HCT116 (cell line): ENCODE results near the gene QPCT. TPM values are rescaled to one million over a fixed set of nuclear protein-coding genes. Genes with fewer than 3 reads are reported as not detected.

Experiments used
- ATAC-seq: fragments of 200-7000 bp; cut with Tn5 transposase; 2 replicates; pipeline ENCODE4 v1.9.1; 2020; ENCODE audit warnings: mild to moderate bottlenecking, moderate library complexity
- BruUV-seq: library from RNA; stranded (reverse); fragments of 400-500 nt; replicated peaks from 2 replicates; lab custom pipeline; 2021; lab: Mats Ljungman, UMichigan
- CTCF ChIA-PET: fragments of 300-600 bp; sonication (Branson Sonifier 250); formaldehyde crosslinking; loops from one replicate; lab custom pipeline; 2021; ENCODE audit warnings: antibody characterized with exemption; lab: Charles Lee
- POLR2A ChIA-PET: fragments of 300-600, 350-600 bp; sonication (Branson Sonifier 250); formaldehyde crosslinking; loops from one replicate; lab custom pipeline; 2021; ENCODE audit warnings: antibody characterized with exemption; lab: Charles Lee
- RAD21 ChIA-PET, 2 experiments: fragments of 300-600 bp; sonication (Branson Sonifier 250); formaldehyde crosslinking; loops; one replicate each; lab custom pipeline; 2023; ENCODE audit warnings: low total read pairs in 2 of 2; ENCODE audit not compliant: uncharacterized antibody in 2 of 2, unreplicated experiment in 2 of 2, low non-redundant PET in 1 of 2; lab: Charles Lee
- DNase-seq: peaks from one replicate; pipeline ENCODE4 v3.0.0-alpha.2; 2010; ENCODE audit warnings: low read depth, low spot score
- H2AFZ ChIP-seq: fragments of 200-600 bp; shearing (Covaris generic), sonication (generic); 2 replicates; pipeline ENCODE4 v1.6.1; 2017; ENCODE audit warnings: low read depth, mixed run types, mixed read lengths, antibody characterized with exemption, low read length; ENCODE audit not compliant: poor library complexity, severe bottlenecking
- H3K27ac ChIP-seq: 2 replicates; pipeline ENCODE4 v1.5.1; 2012; ENCODE audit warnings: low read depth, low read length
- H3K27me3 ChIP-seq: fragments of 200-600 bp; sonication (generic); 2 replicates; pipeline ENCODE4 v1.6.1; 2016; ENCODE audit warnings: mixed run types, low read length, mixed read lengths; ENCODE audit not compliant: insufficient read depth
- H3K36me3 ChIP-seq, 2 experiments: fragments of 200-500 bp in 1 of 2; fragments of 200-600 bp in 1 of 2; sonication (Bioruptor generic) in 1 of 2; sonication (generic) in 1 of 2; 2 replicates each; pipeline versions ENCODE4 v1.5.1 to v1.6.1; 2014 to 2016; ENCODE audit warnings: low read length in 2 of 2, inconsistent platforms in 1 of 2, mixed read lengths in 1 of 2, mixed run types in 1 of 2; ENCODE audit not compliant: insufficient read depth in 2 of 2, control insufficient read depth in 1 of 2
- H3K4me1 ChIP-seq, 2 experiments: fragments of 200-600 bp in 1 of 2; sonication (generic) in 1 of 2; 2 replicates each; pipeline versions ENCODE4 v1.5.1 to v1.6.1; 2012 to 2017; ENCODE audit warnings: low read length in 2 of 2, inconsistent platforms in 1 of 2, mild to moderate bottlenecking in 1 of 2, mixed read lengths in 1 of 2, mixed run types in 1 of 2, moderate library complexity in 1 of 2; ENCODE audit not compliant: insufficient read depth in 2 of 2, control insufficient read depth in 1 of 2
- H3K4me2 ChIP-seq: fragments of 200-600 bp; sonication (generic); 2 replicates; pipeline ENCODE4 v1.6.1; 2017; ENCODE audit warnings: mixed run types, low read length, mixed read lengths
- H3K4me3 ChIP-seq, 2 experiments: fragments of 200-600 bp in 1 of 2; sonication (generic) in 1 of 2; replicated peaks in 1 of 2; 2 replicates each; pipeline ENCODE4 v1.5.1; 2011 to 2016; ENCODE audit warnings: low read length in 2 of 2, control low read depth in 1 of 2, low read depth in 1 of 2, mild to moderate bottlenecking in 1 of 2, mixed read lengths in 1 of 2, mixed run types in 1 of 2
- H3K79me2 ChIP-seq: fragments of 200-600 bp; sonication (generic); 2 replicates; pipeline ENCODE4 v1.6.1; 2017; ENCODE audit warnings: mild to moderate bottlenecking, mixed run types, low read length, moderate library complexity, mixed read lengths; ENCODE audit not compliant: insufficient read depth
- H3K9ac ChIP-seq: fragments of 200-600 bp; sonication (generic); 2 replicates; pipeline ENCODE4 v1.6.1; 2016; ENCODE audit warnings: low read length, mixed read lengths
- H3K9me2 ChIP-seq: fragments of 200-600 bp; sonication (generic), shearing (Covaris generic); 2 replicates; pipeline ENCODE4 v1.6.1; 2017; ENCODE audit warnings: mixed run types, mild to moderate bottlenecking, moderate library complexity; ENCODE audit not compliant: insufficient read depth
- H3K9me3 ChIP-seq, 2 experiments: fragments of 200-500 bp in 1 of 2; fragments of 200-600 bp in 1 of 2; sonication (Bioruptor generic) in 1 of 2; sonication (generic) in 1 of 2; 2 replicates each; pipeline ENCODE4 v1.6.1; 2014 to 2017; ENCODE audit warnings: low read length in 2 of 2, mixed read lengths in 2 of 2, inconsistent platforms in 1 of 2, low read depth in 1 of 2, mild to moderate bottlenecking in 1 of 2, mixed run types in 1 of 2, moderate library complexity in 1 of 2; ENCODE audit not compliant: control insufficient read depth in 1 of 2, insufficient read depth in 1 of 2
- H4K20me1 ChIP-seq: fragments of 200-600 bp; sonication (generic), shearing (Covaris generic); 2 replicates; pipeline ENCODE4 v1.6.1; 2017; ENCODE audit warnings: mixed run types, mild to moderate bottlenecking, moderate library complexity; ENCODE audit not compliant: insufficient read depth
- CBX3 ChIP-seq: IDR thresholded peaks from 2 replicates; pipeline ENCODE4 v1.6.1; 2012; ENCODE audit warnings: low read depth
- EGR1 ChIP-seq: IDR thresholded peaks from 2 replicates; pipeline ENCODE4 v1.6.1; 2012; ENCODE audit warnings: low read depth
- ELF1 ChIP-seq: IDR thresholded peaks from 2 replicates; pipeline ENCODE4 v1.6.1; 2012; ENCODE audit warnings: low read depth, borderline replicate concordance
- EZH2phosphoT487 ChIP-seq: fragments of 200-600 bp; IDR thresholded peaks from 2 replicates; pipeline ENCODE4 v1.6.1; 2018; ENCODE audit warnings: antibody characterized with exemption, borderline replicate concordance
- FOSL1 ChIP-seq: IDR thresholded peaks from 2 replicates; pipeline ENCODE4 v1.6.1; 2012; ENCODE audit warnings: low read depth
- POLR2A ChIP-seq: IDR thresholded peaks from 2 replicates; pipeline ENCODE4 v1.7.0; 2011; ENCODE audit warnings: borderline replicate concordance; ENCODE audit not compliant: insufficient read depth, insufficient read length; ENCODE audit errors: extremely low read depth
- REST ChIP-seq: IDR thresholded peaks from 2 replicates; pipeline ENCODE4 v1.6.1; 2012; ENCODE audit warnings: low read depth
- SIN3A ChIP-seq: IDR thresholded peaks from 2 replicates; pipeline ENCODE4 v1.6.1; 2012; ENCODE audit warnings: low read depth
- SP1 ChIP-seq: IDR thresholded peaks from 2 replicates; pipeline ENCODE4 v1.6.1; 2012; ENCODE audit warnings: low read depth
- TCF7L2 ChIP-seq: IDR thresholded peaks from 2 replicates; pipeline ENCODE4 v1.7.0; 2011; ENCODE audit warnings: borderline replicate concordance, inconsistent platforms; ENCODE audit not compliant: insufficient read depth, insufficient read length; ENCODE audit errors: extremely low read depth
- ZBTB33 ChIP-seq: IDR thresholded peaks from 2 replicates; pipeline ENCODE4 v1.6.1; 2011; ENCODE audit warnings: mild to moderate bottlenecking, low read length, moderate library complexity; ENCODE audit not compliant: insufficient replicate concordance; ENCODE audit errors: extremely low read depth
- intact Hi-C: fragments of 100-400 bp; cut with micrococcal nuclease; formaldehyde crosslinking; loops from 2 replicates; pipeline ENCODE4 v1.10.0; 2022
- total RNA-seq: library from RNA; stranded (reverse); gene quantifications from one replicate; pipeline ENCODE4 v1.2.1, GENCODE V29; 2021; ENCODE audit not compliant: unreplicated experiment
- TF ChIP-seq, protein P1 (sequence below), 3 experiments: fragments of 200-600 bp in 1 of 3; sonication (generic) in 1 of 3; IDR thresholded peaks in 2 of 3; conservative IDR thresholded peaks in 1 of 3; 2 replicates each; pipeline ENCODE4 v1.5.1; 2012 to 2017; ENCODE audit warnings: low read depth in 2 of 3, low read length in 2 of 3, antibody characterized with exemption in 1 of 3, borderline replicate concordance in 1 of 3, control low read depth in 1 of 3, mild to moderate bottlenecking in 1 of 3, mixed read lengths in 1 of 3, mixed run types in 1 of 3, moderate library complexity in 1 of 3; ENCODE audit not compliant: insufficient read depth in 1 of 3
- TF ChIP-seq, protein P2 (sequence below): IDR thresholded peaks from 2 replicates; pipeline ENCODE4 v1.6.1; 2012

Gene QPCT
- total RNA-seq, 1 experiment from 2014 or later = not detected

DNA sequence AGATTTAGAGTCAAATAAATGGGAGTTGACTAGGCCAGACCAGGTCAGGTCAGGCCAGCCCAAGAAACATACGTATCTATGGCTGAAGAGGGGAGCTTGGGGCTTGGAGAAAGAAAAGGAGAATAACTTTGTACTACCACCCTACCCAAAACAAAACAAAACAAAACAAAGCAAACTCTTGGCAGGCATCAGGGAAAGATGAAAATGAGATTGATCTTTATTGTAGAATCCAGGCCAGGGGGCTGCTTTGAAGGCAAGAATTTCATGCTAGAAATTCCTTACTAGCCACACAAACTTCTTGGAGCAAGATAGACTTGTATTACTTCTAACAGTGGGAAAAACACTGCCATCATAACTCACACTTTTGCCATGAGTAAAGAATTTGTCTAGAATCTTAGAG, 26.2 kb downstream of the QPCT start:
- CTCF ChIA-PET = no interaction called here
- no peak overlapping the region for H3K4me2 ChIP-seq
- H3K9me3 ChIP-seq = no peaks in the 10 kb centered on the region
- TF ChIP-seq FOSL1 (no peak), ELF1 (no peak), CBX3 (no peak), REST (no peak), POLR2A (no peak), TCF7L2 (no peak), EGR1 (no peak), EZH2phosphoT487 (no peak), ZBTB33 (no peak), SIN3A (no peak), SP1 (no peak)
- TF ChIP-seq, protein P1, sequence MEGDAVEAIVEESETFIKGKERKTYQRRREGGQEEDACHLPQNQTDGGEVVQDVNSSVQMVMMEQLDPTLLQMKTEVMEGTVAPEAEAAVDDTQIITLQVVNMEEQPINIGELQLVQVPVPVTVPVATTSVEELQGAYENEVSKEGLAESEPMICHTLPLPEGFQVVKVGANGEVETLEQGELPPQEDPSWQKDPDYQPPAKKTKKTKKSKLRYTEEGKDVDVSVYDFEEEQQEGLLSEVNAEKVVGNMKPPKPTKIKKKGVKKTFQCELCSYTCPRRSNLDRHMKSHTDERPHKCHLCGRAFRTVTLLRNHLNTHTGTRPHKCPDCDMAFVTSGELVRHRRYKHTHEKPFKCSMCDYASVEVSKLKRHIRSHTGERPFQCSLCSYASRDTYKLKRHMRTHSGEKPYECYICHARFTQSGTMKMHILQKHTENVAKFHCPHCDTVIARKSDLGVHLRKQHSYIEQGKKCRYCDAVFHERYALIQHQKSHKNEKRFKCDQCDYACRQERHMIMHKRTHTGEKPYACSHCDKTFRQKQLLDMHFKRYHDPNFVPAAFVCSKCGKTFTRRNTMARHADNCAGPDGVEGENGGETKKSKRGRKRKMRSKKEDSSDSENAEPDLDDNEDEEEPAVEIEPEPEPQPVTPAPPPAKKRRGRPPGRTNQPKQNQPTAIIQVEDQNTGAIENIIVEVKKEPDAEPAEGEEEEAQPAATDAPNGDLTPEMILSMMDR (IDR thresholded peaks at IDR 0.05 in 2 of 3, conservative IDR thresholded peaks at IDR 0.05 in 1 of 3; ENCODE audit: borderline replicate concordance in 1 of 3, insufficient read depth in 1 of 3, low read depth in 2 of 3, low read length in 2 of 3) = no peak
- TF ChIP-seq, protein P2, sequence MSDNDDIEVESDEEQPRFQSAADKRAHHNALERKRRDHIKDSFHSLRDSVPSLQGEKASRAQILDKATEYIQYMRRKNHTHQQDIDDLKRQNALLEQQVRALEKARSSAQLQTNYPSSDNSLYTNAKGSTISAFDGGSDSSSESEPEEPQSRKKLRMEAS = no peak
- no peaks in the 10 kb centered on the region for H4K20me1 ChIP-seq
- H3K36me3 ChIP-seq = no peaks in the 10 kb centered on the region
- RAD21 ChIA-PET = no interaction called here
- POLR2A ChIA-PET = no interaction called here
- no peak for ATAC-seq
- no peak for DNase-seq
- peaks cover 0 to 5% of the 10 kb centered on the region in 2 experiments; a peak in 3 of 4 replicates for H3K4me1 ChIP-seq
- H2AFZ ChIP-seq = no peak overlapping the region
- 0 out of 2 replicates have a peak, but pooled peaks cover 9% of the 10 kb centered on the region for H3K27me3 ChIP-seq
- H3K27ac ChIP-seq = no peak overlapping the region
- no peak overlapping the region for H3K4me3 ChIP-seq
- no TSS peak for BruUV-seq
- no peak overlapping the region for H3K9ac ChIP-seq
- intact Hi-C loops = no loop called here
- no peaks in the 10 kb centered on the region for H3K79me2 ChIP-seq
- no peaks in the 10 kb centered on the region for H3K9me2 ChIP-seq
